Measurements from ENCODE around the gene TMEM237.

The TMEM237 gene

GRCh38 chr2:201622306-201622970 is 20.9 kb downstream of the TMEM237 start:
- H3K36me3 ChIP-seq (ENCODE audit: insufficient read depth), result no peaks in the 10 kb centered on the region
- no peaks in the 10 kb centered on the region for H3K27me3 ChIP-seq (ENCODE audit: insufficient read depth, low read depth)
- H4K20me1 ChIP-seq (ENCODE audit: insufficient read depth), result no peaks in the 10 kb centered on the region
- no peak overlapping the region for H2AFZ ChIP-seq (ENCODE audit: low read depth)
- no peak overlapping the region for H3K27ac ChIP-seq
- H3K4me3 ChIP-seq (IDR thresholded peaks at IDR 0.05; ENCODE audit: insufficient read depth, low read depth, low read length), result no peak overlapping the region
- no peak overlapping the region for H3K4me2 ChIP-seq
- no peaks in the 10 kb centered on the region for H3K4me1 ChIP-seq (ENCODE audit: low read depth, poor library complexity, severe bottlenecking)
- TF ChIP-seq, protein P1, sequence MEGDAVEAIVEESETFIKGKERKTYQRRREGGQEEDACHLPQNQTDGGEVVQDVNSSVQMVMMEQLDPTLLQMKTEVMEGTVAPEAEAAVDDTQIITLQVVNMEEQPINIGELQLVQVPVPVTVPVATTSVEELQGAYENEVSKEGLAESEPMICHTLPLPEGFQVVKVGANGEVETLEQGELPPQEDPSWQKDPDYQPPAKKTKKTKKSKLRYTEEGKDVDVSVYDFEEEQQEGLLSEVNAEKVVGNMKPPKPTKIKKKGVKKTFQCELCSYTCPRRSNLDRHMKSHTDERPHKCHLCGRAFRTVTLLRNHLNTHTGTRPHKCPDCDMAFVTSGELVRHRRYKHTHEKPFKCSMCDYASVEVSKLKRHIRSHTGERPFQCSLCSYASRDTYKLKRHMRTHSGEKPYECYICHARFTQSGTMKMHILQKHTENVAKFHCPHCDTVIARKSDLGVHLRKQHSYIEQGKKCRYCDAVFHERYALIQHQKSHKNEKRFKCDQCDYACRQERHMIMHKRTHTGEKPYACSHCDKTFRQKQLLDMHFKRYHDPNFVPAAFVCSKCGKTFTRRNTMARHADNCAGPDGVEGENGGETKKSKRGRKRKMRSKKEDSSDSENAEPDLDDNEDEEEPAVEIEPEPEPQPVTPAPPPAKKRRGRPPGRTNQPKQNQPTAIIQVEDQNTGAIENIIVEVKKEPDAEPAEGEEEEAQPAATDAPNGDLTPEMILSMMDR (conservative IDR thresholded peaks at IDR 0.05; ENCODE audit: low read depth, low read length), result no peak
- H3K79me2 ChIP-seq (ENCODE audit: insufficient read depth, low read depth), result no peaks in the 10 kb centered on the region
- no peak overlapping the region for H3K9ac ChIP-seq

- Histone ChIP-seq H3K4me3 (IDR thresholded peaks at IDR 0.05; ENCODE audit: insufficient read depth, low read depth, low read length) (no peak overlapping the region), H3K4me2 (no peak overlapping the region), H3K9ac (no peak overlapping the region), H3K4me1 (ENCODE audit: low read depth, poor library complexity, severe bottlenecking) (no peaks in the 10 kb centered on the region), H3K27me3 (ENCODE audit: insufficient read depth, low read depth) (no peaks in the 10 kb centered on the region), H4K20me1 (ENCODE audit: insufficient read depth) (no peaks in the 10 kb centered on the region), H3K36me3 (ENCODE audit: insufficient read depth) (no peaks in the 10 kb centered on the region), H3K27ac (no peak overlapping the region), H2AFZ (ENCODE audit: low read depth) (no peak overlapping the region), H3K79me2 (ENCODE audit: insufficient read depth, low read depth) (no peaks in the 10 kb centered on the region)
- TF ChIP-seq, protein P1 (conservative IDR thresholded peaks at IDR 0.05; ENCODE audit: low read depth, low read length), result no peak
These were observed 21.9 kb downstream of the TMEM237 start for GRCh38 chr2:201621293-201621999.

GRCh38 chr2:201618744-201619662 is 24.3 kb downstream of the TMEM237 start:
- H3K9ac ChIP-seq, result no peak overlapping the region
- H3K27me3 ChIP-seq (ENCODE audit: insufficient read depth, low read depth), result no peaks in the 10 kb centered on the region
- H3K4me1 ChIP-seq (ENCODE audit: low read depth, poor library complexity, severe bottlenecking), result no peaks in the 10 kb centered on the region
- no peak overlapping the region for H3K4me2 ChIP-seq
- H3K79me2 ChIP-seq (ENCODE audit: insufficient read depth, low read depth), result no peaks in the 10 kb centered on the region
- no peaks in the 10 kb centered on the region for H3K36me3 ChIP-seq (ENCODE audit: insufficient read depth)
- H2AFZ ChIP-seq (ENCODE audit: low read depth), result no peak overlapping the region
- H3K27ac ChIP-seq, result no peak overlapping the region
- TF ChIP-seq, protein P1 (conservative IDR thresholded peaks at IDR 0.05; ENCODE audit: low read depth, low read length), result no peak
- H3K4me3 ChIP-seq (IDR thresholded peaks at IDR 0.05; ENCODE audit: insufficient read depth, low read depth, low read length), result no peak overlapping the region
- H4K20me1 ChIP-seq (ENCODE audit: insufficient read depth), result no peaks in the 10 kb centered on the region

DNA sequence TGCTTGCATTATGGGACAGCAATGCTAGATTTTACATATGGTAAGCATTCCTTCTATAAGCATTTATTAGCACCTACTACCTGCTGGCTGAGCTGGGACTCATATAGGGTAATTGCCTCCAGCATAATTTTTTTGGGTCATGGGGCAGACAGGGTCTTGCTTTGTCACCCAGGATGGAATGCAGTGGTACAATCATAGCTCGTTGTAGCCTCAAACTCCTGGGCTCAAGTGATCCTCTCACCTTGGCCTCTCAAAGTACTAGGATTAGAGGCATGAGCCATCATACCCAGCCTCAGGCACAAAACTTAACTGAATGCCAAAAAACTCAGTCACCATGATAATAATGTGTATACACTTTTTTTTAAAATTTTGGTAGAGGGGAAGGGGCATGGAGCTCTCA is 35.3 kb downstream of the TMEM237 start:
- Histone ChIP-seq H2AFZ (ENCODE audit: low read depth) (no peak overlapping the region), H3K27ac (no peak overlapping the region), H3K9ac (no peak overlapping the region), H3K36me3 (ENCODE audit: insufficient read depth) (no peaks in the 10 kb centered on the region), H3K4me3 (IDR thresholded peaks at IDR 0.05; ENCODE audit: insufficient read depth, low read depth, low read length) (no peak overlapping the region), H4K20me1 (ENCODE audit: insufficient read depth) (no peaks in the 10 kb centered on the region), H3K4me2 (no peak overlapping the region), H3K4me1 (ENCODE audit: low read depth, poor library complexity, severe bottlenecking) (no peaks in the 10 kb centered on the region), H3K79me2 (ENCODE audit: insufficient read depth, low read depth) (no peaks in the 10 kb centered on the region), H3K27me3 (ENCODE audit: insufficient read depth, low read depth) (no peaks in the 10 kb centered on the region)
- TF ChIP-seq, protein P1 (conservative IDR thresholded peaks at IDR 0.05; ENCODE audit: low read depth, low read length), result no peak

Data from KMS-11 (cell line).